Tibial artery (tissue), 4 donors: ENCODE results near the gene FXYD6.

ENCODE experiments used
- DNase-seq, 2 donors: peaks; one replicate each; pipeline ENCODE4 v3.0.0-alpha.2; 2019
- H3K27ac ChIP-seq, 2 donors: fragments of 200-600 bp; sonication (generic) in 1 of 2; 1 replicate in 1 of 2; 2 replicates in 1 of 2; pipeline ENCODE4 v1.5.1; 2018 to 2019; ENCODE audit warnings: mild to moderate bottlenecking in 1 of 2
- H3K27me3 ChIP-seq, 2 donors: fragments of 200-600 bp; sonication (generic) in 1 of 2; one replicate each; pipeline versions ENCODE4 v1.5.1 to v1.6.0; 2016 to 2019
- H3K36me3 ChIP-seq, 3 donors: fragments of 200-600 bp; sonication (generic) in 2 of 3; one replicate each; pipeline ENCODE4 v1.5.1; 2016 to 2019; ENCODE audit warnings: mild to moderate bottlenecking in 2 of 3
- H3K4me1 ChIP-seq, 4 donors: fragments of 200-600 bp; sonication (generic) in 2 of 4; 1 replicate in 3 of 4; 2 replicates in 1 of 4; pipeline ENCODE4 v1.5.1; 2016 to 2019
- H3K4me3 ChIP-seq, 2 donors: fragments of 200-600 bp; sonication (generic) in 1 of 2; 1 replicate in 1 of 2; 2 replicates in 1 of 2; pipeline ENCODE4 v1.5.1; 2018 to 2019; ENCODE audit warnings: mild to moderate bottlenecking in 2 of 2
- H3K9me3 ChIP-seq, 3 donors: fragments of 200-600 bp; sonication (generic) in 1 of 3; one replicate each; pipeline ENCODE4 v1.5.1; 2016 to 2019
- CTCF ChIP-seq, 2 experiments: fragments of 200-600 bp in 1 of 2; fragments of 450-650 bp in 1 of 2; IDR thresholded peaks; one replicate each; pipeline ENCODE4 v1.5.1; 2017 to 2019; ENCODE audit warnings: antibody characterized with exemption in 2 of 2, mild to moderate bottlenecking in 1 of 2, moderate library complexity in 1 of 2
- intact Hi-C: fragments of 100-400 bp; cut with DNase I; formaldehyde crosslinking; loops from one replicate; pipeline ENCODE4 v1.15.0; 2023; ENCODE audit warnings: low total_unique reads

The FXYD6 gene

DNA sequence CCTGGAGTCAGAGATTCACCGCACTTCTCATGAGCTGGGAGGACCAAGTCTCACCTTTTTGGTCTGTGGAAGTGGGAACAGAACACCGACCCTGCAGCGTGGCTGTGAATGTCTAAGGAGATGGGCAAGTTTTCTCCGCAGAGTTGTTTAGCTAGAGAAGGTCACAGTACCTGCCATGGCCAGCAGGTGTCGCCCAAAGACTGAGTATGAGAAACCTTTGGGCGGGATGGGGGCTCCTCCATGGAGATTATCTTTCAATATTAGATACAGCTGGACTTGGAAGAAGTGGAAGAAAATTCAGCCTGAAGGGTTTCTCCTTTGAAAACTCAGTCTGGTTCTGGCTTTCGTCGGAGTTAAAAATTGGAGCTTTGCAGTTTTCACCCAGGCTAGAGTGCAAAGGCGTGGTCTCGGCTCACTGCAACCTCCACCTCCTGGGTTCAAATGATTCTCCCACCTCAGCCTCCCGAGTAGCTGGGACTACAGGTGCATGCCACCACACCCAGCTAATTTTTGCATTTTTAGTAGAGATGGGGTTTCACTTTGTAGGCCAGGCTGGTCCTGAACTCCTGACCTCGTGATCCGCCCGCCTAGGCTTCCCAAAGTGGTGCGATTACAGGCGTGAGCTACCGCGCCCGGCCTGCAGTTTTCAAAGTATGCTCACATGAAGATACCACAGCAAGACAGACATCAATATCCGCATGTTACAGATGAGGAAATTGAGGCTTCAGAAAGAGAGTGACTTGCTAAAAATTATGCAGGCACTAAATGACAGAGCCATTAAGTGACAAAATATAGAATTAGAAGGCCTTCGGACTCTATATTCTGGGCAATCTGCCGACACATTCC is 68.8 kb downstream of the FXYD6 start:
- Histone ChIP-seq H3K27me3 (peaks cover 0 to 33% of the 10 kb centered on the region in 2 donors), H3K4me1 (peaks cover 0 to 5% (median 3%) of the 10 kb centered on the region in 4 donors), H3K36me3 (no peaks in the 10 kb centered on the region), H3K9me3 (no peaks in the 10 kb centered on the region), H3K27ac (no peak overlapping the region), H3K4me3 (no peak overlapping the region)
- intact Hi-C loops, result no loop called here
- TF ChIP-seq CTCF (IDR thresholded peaks at IDR 0.05), result peak; percentile 78 to 85
- DNase-seq, result peak in 1 of 2 donors; percentile 89

DNA sequence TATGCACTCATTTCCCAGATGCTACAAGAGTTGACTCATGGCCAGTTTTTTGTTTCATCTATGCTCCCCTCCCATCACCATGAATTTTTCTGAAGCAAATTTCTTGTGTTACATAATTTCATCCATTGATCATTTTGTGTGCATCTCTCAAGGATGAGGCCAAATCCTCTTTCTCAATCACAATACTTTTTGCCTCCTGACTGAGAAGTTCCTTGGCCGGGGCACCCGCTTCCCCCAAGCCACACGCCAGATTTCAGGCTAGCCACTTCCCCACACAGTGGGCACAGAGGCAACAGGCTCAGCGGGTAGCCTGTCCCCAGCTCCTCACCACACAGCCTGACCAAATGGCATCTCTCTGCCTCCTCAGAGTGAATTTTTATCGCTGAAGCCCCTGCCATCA is 69.6 kb downstream of the FXYD6 start:
- Histone ChIP-seq H3K27me3 (peaks cover 0 to 33% of the 10 kb centered on the region in 2 donors), H3K27ac (no peak overlapping the region), H3K9me3 (no peaks in the 10 kb centered on the region), H3K36me3 (no peaks in the 10 kb centered on the region), H3K4me1 (peaks cover 0 to 5% (median 3%) of the 10 kb centered on the region in 4 donors), H3K4me3 (no peak overlapping the region)
- DNase-seq, result no peak
- intact Hi-C loops, result no loop called here
- no peak for TF ChIP-seq CTCF (IDR thresholded peaks at IDR 0.05)

GRCh38 chr11:117805045-117805444 is 71.4 kb downstream of the FXYD6 start:
- no peak for DNase-seq
- Histone ChIP-seq H3K9me3 (no peaks in the 10 kb centered on the region), H3K27ac (no peak overlapping the region), H3K4me3 (no peak overlapping the region), H3K4me1 (peaks cover 0 to 5% (median 3%) of the 10 kb centered on the region in 4 donors), H3K27me3 (peaks cover 0 to 34% of the 10 kb centered on the region in 2 donors), H3K36me3 (no peaks in the 10 kb centered on the region)
- TF ChIP-seq CTCF (IDR thresholded peaks at IDR 0.05), result no peak
- intact Hi-C loops, result no loop called here

DNA sequence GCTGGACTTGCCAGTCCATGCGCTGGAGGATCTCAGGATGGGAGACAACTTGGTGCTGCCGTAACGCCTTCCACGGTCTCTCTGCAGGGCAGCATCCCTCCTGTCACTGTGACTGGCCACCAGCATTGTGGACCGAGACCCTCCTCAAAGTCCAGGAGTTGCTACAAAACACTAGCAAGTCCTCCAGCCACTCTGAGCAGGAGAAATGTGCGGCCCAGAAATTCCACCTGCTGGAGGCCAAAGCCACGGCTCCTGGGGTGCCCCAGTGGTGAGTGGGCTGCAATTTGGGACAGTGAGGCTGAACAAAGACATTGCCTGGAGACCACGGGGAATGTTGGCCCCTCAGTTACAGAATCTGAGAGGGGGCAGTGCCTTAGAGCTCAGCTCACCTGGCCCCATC is 72.6 kb downstream of the FXYD6 start:
- intact Hi-C loops, result no loop called here
- DNase-seq, result no peak
- TF ChIP-seq CTCF (IDR thresholded peaks at IDR 0.05), result no peak
- Histone ChIP-seq H3K9me3 (no peaks in the 10 kb centered on the region), H3K4me3 (no peak overlapping the region), H3K27ac (no peak overlapping the region), H3K36me3 (no peaks in the 10 kb centered on the region), H3K4me1 (peaks cover 0 to under 1% (median 0%) of the 10 kb centered on the region in 4 donors), H3K27me3 (peaks cover 0 to 33% of the 10 kb centered on the region in 2 donors)

- Histone ChIP-seq H3K4me1 (peaks cover 0 to 26% (median 19%) of the 10 kb centered on the region in 4 donors), H3K27ac (no peak overlapping the region), H3K9me3 (no peaks in the 10 kb centered on the region), H3K4me3 (no peak overlapping the region), H3K27me3 (peaks cover 3 to 54% of the 10 kb centered on the region in 2 donors), H3K36me3 (no peaks in the 10 kb centered on the region)
- no peak for TF ChIP-seq CTCF (IDR thresholded peaks at IDR 0.05)
- intact Hi-C loops, result no loop called here
- no peak for DNase-seq
Measured at GRCh38 chr11:117799634-117800033, 76.8 kb downstream of the FXYD6 start.
